Endothelial cell of umbilical vein (primary cell): ENCODE data around the gene SENP5. TPM values are rescaled to one million over a fixed set of nuclear protein-coding genes. Genes with fewer than 3 reads are reported as not detected.

Source experiments
- BruUV-seq: library from RNA; stranded (reverse); fragments of 400-500 nt; replicated peaks from 2 replicates; lab custom pipeline; 2021; lab: Mats Ljungman, UMichigan
- CTCF ChIA-PET: fragments of 300-600, 350-600 bp; sonication (Branson Sonifier 250); formaldehyde crosslinking; loops from one replicate; lab custom pipeline; 2021; ENCODE audit warnings: antibody characterized with exemption, inconsistent platforms; lab: Charles Lee
- POLR2A ChIA-PET: fragments of 300-600, 350-600 bp; sonication (Branson Sonifier 250); formaldehyde crosslinking; loops from one replicate; lab custom pipeline; 2021; ENCODE audit warnings: antibody characterized with exemption, inconsistent platforms; lab: Charles Lee
- DNase-seq: peaks from one replicate; pipeline ENCODE4 v3.0.0-alpha.2; 2011; ENCODE audit warnings: low read depth, low spot score
- FAIRE-seq: peaks from 2 replicates; lab custom pipeline; 2011; peaks lifted over from hg19 to GRCh38; lab: Jason Lieb, UNC
- H2AFZ ChIP-seq: 2 replicates; pipeline ENCODE4 v1.6.0; 2012; ENCODE audit warnings: low read depth, low read length, control low read depth, inconsistent platforms
- H3K27ac ChIP-seq: 2 replicates; pipeline ENCODE4 v1.5.1; 2011; ENCODE audit warnings: low read depth, mild to moderate bottlenecking, control low read depth, low read length, moderate library complexity; ENCODE audit not compliant: insufficient read depth
- H3K27me3 ChIP-seq, 2 experiments: 2 replicates each; pipeline versions ENCODE4 v1.6.0 to v1.6.1; 2011; ENCODE audit warnings: low read length in 2 of 2, mixed read lengths in 1 of 2; ENCODE audit not compliant: control insufficient read depth in 2 of 2, insufficient read depth in 2 of 2
- H3K36me3 ChIP-seq, 2 experiments: 2 replicates in 1 of 2; 3 replicates in 1 of 2; pipeline ENCODE4 v1.5.1; 2011; ENCODE audit warnings: low read length in 2 of 2, mild to moderate bottlenecking in 1 of 2, moderate library complexity in 1 of 2; ENCODE audit not compliant: control insufficient read depth in 2 of 2, insufficient read depth in 2 of 2; ENCODE audit errors: extremely low read depth in 1 of 2
- H3K4me1 ChIP-seq: 3 replicates; pipeline ENCODE4 v1.5.1; 2011; ENCODE audit warnings: mild to moderate bottlenecking, low read length; ENCODE audit not compliant: control insufficient read depth, insufficient read depth; ENCODE audit errors: extremely low read depth
- H3K4me2 ChIP-seq: 2 replicates; pipeline ENCODE4 v1.6.1; 2011; ENCODE audit warnings: low read length, control low read depth, mixed read lengths; ENCODE audit not compliant: insufficient read depth
- H3K4me3 ChIP-seq, 3 experiments: fragments of 200-600 bp in 1 of 3; sonication (generic), shearing (Covaris generic) in 1 of 3; replicated peaks in 1 of 3; 2 replicates each; pipeline ENCODE4 v1.5.1; 2011 to 2016; ENCODE audit warnings: control low read depth in 3 of 3, low read length in 3 of 3, mild to moderate bottlenecking in 2 of 3, inconsistent platforms in 1 of 3, low read depth in 1 of 3, moderate library complexity in 1 of 3; ENCODE audit not compliant: insufficient read depth in 1 of 3
- H3K79me2 ChIP-seq: 2 replicates; pipeline ENCODE4 v1.6.0; 2012; ENCODE audit warnings: low read length, inconsistent platforms; ENCODE audit not compliant: control insufficient read depth, insufficient read depth
- H3K9ac ChIP-seq: replicated peaks from 2 replicates; pipeline ENCODE3; 2011; ENCODE audit warnings: low read length, control low read depth; ENCODE audit not compliant: insufficient read depth; ENCODE audit errors: extremely low read depth
- H3K9me1 ChIP-seq: replicated peaks from 3 replicates; pipeline ENCODE4 v1.6.0; 2011; ENCODE audit warnings: mild to moderate bottlenecking, low read length; ENCODE audit not compliant: control insufficient read depth, insufficient read depth; ENCODE audit errors: extremely low read depth
- H3K9me3 ChIP-seq: replicated peaks from 2 replicates; pipeline ENCODE4 v1.5.1; 2012; ENCODE audit warnings: low read length, inconsistent platforms; ENCODE audit not compliant: control insufficient read depth, insufficient read depth
- H4K20me1 ChIP-seq: replicated peaks from 2 replicates; pipeline ENCODE3; 2011; ENCODE audit warnings: mild to moderate bottlenecking, low read length; ENCODE audit not compliant: control insufficient read depth, insufficient read depth; ENCODE audit errors: extremely low read depth
- CTCF ChIP-seq, 2 donors: IDR thresholded peaks; 1 replicate in 1 of 2; 2 replicates in 1 of 2; pipeline ENCODE4 v1.5.1; 2011; ENCODE audit warnings: low read length in 2 of 2, mild to moderate bottlenecking in 2 of 2, moderate library complexity in 2 of 2, control low read depth in 1 of 2, inconsistent platforms in 1 of 2, low read depth in 1 of 2; ENCODE audit not compliant: insufficient read depth in 1 of 2; ENCODE audit errors: extremely low read depth in 1 of 2
- FOS ChIP-seq: IDR thresholded peaks from 2 replicates; pipeline ENCODE4 v1.6.1; 2011; ENCODE audit warnings: mild to moderate bottlenecking, low read length, moderate library complexity, borderline replicate concordance; ENCODE audit not compliant: insufficient read depth
- JUN ChIP-seq: IDR thresholded peaks from 2 replicates; pipeline ENCODE4 v1.6.1; 2011; ENCODE audit warnings: borderline replicate concordance, low read depth; ENCODE audit not compliant: insufficient read length, insufficient read depth
- MAX ChIP-seq: IDR thresholded peaks from 2 replicates; pipeline ENCODE4 v1.6.1; 2011; ENCODE audit not compliant: insufficient read depth, insufficient read length
- MYC ChIP-seq: IDR thresholded peaks from one replicate; pipeline ENCODE4 v1.6.1; 2011; ENCODE audit warnings: mild to moderate bottlenecking, low read depth, low read length
- POLR2AphosphoS5 ChIP-seq: IDR thresholded peaks from 2 replicates; pipeline ENCODE4 v1.6.1; 2012; ENCODE audit warnings: low read depth, mild to moderate bottlenecking, control low read depth, low read length, moderate library complexity; ENCODE audit not compliant: insufficient read depth
- dilution Hi-C: fragments of 300-500 bp; cut with MboI; formaldehyde crosslinking; loops from one replicate; pipeline ENCODE4 v1.15.0; 2019; ENCODE audit warnings: low sequenced_read_pairs; ENCODE audit not compliant: extremely low pct_ligation_motif_present
- intact Hi-C: fragments of 100-400 bp; cut with micrococcal nuclease; formaldehyde crosslinking; loops from one replicate; pipeline ENCODE4 v1.10.0; 2022
- polyA plus RNA-seq, 4 experiments: library from polyadenylated mRNA; depleted of rRNA in 3 of 4; stranded (reverse) in 3 of 4; unstranded in 1 of 4; fragments of >200 nt; gene quantifications; 2 replicates each; pipeline versions ENCODE4 v1.2.1 to v1.2.3, GENCODE V29; 2011 to 2012; ENCODE audit warnings: missing spikeins in 1 of 4
- total RNA-seq: library from RNA; stranded (reverse); gene quantifications from 2 replicates; pipeline ENCODE4 v1.2.3, GENCODE V29; 2021

SENP5 gene
- total and polyA plus RNA-seq, 2 donors (not counting 3 experiments of a cell fraction or from before 2014, with no cell fraction given): 7.9 to 33.5 TPM

GRCh38 chr3:196875258-196875657, 7.5 kb downstream of the SENP5 start:
- H3K9me1 ChIP-seq: no peaks in the 10 kb centered on the region
- H3K36me3 ChIP-seq: no peaks in the 10 kb centered on the region
- no peaks in the 10 kb centered on the region for H3K4me1 ChIP-seq
- FAIRE-seq (no peak), DNase-seq (no peak)
- no peak for TF ChIP-seq CTCF (IDR thresholded peaks at IDR 0.05; ENCODE audit: extremely low read depth in 1 of 2, insufficient read depth in 1 of 2, low read depth in 1 of 2, low read length in 2 of 2)
- TF ChIP-seq MAX: no peak
- TF ChIP-seq POLR2AphosphoS5: no peak
- no peak for TF ChIP-seq MYC
- no peak for TF ChIP-seq JUN
- no peak overlapping the region for H3K4me2 ChIP-seq
- no peak overlapping the region for H3K27ac ChIP-seq
- H2AFZ ChIP-seq: no peak overlapping the region
- no TSS peak for BruUV-seq
- peaks cover 92% of the 10 kb centered on the region for H3K79me2 ChIP-seq
- H4K20me1 ChIP-seq: no peaks in the 10 kb centered on the region
- no peaks in the 10 kb centered on the region for H3K9me3 ChIP-seq
- intact Hi-C loops: no loop called here
- POLR2A ChIA-PET: no interaction called here
- no peak overlapping the region for H3K4me3 ChIP-seq
- CTCF ChIA-PET: interaction anchor here (1.6 kb wide), 1 partner anchor 10 kb away, joined by 3 read pairs; no protein-coding TSS in a partner anchor
- no peak overlapping the region for H3K9ac ChIP-seq
- dilution Hi-C loops: no loop called here
- no peaks in the 10 kb centered on the region for H3K27me3 ChIP-seq

DNA sequence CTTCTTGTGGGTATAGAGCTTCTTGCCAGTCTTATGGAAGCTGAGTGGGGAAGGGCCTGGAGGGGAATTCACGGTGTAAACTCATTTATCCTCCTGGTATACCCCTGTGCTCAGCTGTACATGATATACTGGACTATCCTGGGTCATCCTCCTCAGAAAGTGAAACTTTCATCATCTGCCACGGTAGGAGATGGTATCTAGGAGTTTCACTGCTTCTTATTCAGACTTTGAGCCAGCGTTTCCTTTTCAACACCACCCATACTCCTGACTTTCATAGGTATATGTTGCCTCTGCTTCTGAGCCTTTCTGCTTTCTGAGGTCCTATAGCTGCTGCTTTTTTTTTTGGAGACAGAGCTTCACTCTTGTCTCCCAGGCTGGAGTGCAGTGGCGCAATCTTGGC, 15.6 kb downstream of the SENP5 start:
- no peak for DNase-seq
- no peaks in the 10 kb centered on the region for H4K20me1 ChIP-seq
- BruUV-seq: no TSS peak

More for the DNA sequence above, 15.6 kb downstream of the SENP5 start:
- no peaks in the 10 kb centered on the region for H3K4me1 ChIP-seq
- H3K36me3 ChIP-seq: peaks cover 4% of the 10 kb centered on the region in 2 experiments
- H3K9me1 ChIP-seq: no peaks in the 10 kb centered on the region
- CTCF ChIA-PET: no interaction called here
- peaks cover 53% of the 10 kb centered on the region for H3K79me2 ChIP-seq
- TF ChIP-seq FOS (no peak), MAX (no peak)
- dilution Hi-C loops: no loop called here
- intact Hi-C loops: no loop called here
- no peak for FAIRE-seq
- H3K9me3 ChIP-seq: no peaks in the 10 kb centered on the region
- H3K27me3 ChIP-seq: no peaks in the 10 kb centered on the region
- H3K27ac ChIP-seq: no peak overlapping the region
- POLR2A ChIA-PET: no interaction called here
- H3K4me2 ChIP-seq: no peak overlapping the region
- H3K4me3 ChIP-seq: no peak overlapping the region
- no peak overlapping the region for H3K9ac ChIP-seq
- no peak overlapping the region for H2AFZ ChIP-seq
